ENCODE data around the gene RFC5.

The RFC5 gene, protein sequence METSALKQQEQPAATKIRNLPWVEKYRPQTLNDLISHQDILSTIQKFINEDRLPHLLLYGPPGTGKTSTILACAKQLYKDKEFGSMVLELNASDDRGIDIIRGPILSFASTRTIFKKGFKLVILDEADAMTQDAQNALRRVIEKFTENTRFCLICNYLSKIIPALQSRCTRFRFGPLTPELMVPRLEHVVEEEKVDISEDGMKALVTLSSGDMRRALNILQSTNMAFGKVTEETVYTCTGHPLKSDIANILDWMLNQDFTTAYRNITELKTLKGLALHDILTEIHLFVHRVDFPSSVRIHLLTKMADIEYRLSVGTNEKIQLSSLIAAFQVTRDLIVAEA

DNA sequence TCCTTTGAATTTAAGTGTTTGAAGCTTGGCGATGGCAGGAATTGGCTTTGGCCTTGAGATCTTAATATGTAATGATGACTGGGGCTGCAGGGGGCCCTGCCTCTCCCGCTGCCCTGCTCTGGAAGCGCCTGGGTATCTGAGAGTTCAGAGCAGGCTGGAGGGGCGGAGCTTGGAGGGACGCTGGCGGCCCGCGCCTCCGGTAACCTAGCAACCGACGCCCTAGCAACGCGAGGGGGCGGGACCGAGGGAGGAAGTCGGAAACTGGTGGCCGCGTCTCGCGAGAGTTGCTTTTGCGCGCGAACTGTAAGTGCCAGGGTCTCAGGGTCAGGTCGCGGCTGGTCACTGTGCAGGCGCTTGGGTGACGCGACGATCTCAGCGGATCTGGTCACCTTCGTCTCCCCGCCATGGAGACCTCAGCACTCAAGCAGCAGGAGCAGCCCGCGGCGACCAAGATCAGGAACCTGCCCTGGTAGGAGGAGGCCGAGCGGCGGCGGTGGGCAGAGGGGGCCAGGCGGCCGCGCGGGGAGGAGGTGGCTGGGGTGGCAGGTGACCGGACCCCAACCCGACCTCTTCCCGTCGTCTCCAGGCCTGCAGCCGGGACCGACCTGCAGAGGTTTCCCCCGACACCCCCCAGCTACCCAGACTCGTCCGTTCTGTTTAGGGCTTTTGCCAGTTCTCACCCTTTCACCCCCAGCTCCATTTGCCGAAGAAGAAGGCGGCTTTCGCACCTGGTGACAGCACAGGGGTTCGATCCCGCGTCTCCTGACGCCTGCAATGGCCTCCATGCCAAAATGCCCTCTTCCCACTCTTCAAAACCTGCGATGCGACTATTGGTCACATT lies at the start of gene RFC5:
RFC5 (plus strand) TSS at position 280 of the 841 bp plus-strand sequence; CDS start at position 405, 125 bp downstream.
- peak; percentile 99 for DNase-seq

- no peak for DNase-seq
Measured at GRCh38 chr12:117967043-117967442, 49.5 kb upstream of the RFC5 start.

DNA sequence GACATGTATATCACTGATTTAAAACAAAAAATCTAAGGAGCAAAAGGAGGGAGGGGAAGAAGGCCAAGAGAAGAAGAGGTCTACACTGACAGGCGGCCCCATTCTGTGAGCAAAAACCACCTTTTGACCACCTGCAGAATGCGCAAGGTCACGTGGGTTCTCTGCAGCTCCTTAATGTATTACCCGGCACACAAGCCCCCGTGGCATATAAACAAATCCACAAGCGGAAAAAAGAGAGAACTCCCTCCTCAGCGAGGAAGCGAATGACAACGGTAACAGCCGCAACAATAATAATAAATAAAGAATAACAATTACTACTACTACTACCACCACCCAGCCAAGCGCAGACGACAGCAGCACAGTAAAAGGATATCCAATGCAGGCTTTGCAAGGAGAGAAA lies 49.0 kb upstream of the RFC5 start:
- no peak for DNase-seq

DNA sequence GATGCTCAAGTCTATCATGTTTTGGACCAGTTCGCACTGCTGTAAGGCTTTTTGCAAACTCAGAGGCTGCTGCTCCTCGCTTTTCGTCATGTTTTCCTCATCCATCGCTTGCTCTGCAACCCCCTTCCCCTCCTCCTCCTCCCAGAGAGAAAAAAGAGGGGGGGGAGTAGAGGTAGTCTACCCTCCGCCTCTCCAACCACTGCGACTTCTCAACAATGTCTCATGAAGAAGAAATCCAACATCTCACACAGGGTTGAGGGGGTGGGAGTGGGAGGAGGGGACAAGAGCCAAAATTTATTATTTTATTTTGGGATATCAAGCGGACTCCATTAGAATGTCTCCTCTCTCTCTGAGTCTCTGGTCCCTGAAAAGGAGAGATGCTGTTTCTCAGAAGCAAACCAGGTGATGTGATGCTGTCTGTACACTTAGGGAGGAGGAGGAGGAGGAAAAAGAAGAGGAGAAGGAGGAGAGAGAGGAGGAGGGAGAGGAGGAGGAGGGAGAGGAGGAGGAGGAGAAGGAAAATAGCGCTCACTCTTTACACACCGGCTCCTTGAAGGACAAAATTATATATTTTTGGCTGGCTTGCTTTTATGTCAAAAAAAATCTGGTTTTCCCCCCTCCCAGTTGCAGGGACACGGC lies 48.2 kb upstream of the RFC5 start:
- no peak for DNase-seq

DNA sequence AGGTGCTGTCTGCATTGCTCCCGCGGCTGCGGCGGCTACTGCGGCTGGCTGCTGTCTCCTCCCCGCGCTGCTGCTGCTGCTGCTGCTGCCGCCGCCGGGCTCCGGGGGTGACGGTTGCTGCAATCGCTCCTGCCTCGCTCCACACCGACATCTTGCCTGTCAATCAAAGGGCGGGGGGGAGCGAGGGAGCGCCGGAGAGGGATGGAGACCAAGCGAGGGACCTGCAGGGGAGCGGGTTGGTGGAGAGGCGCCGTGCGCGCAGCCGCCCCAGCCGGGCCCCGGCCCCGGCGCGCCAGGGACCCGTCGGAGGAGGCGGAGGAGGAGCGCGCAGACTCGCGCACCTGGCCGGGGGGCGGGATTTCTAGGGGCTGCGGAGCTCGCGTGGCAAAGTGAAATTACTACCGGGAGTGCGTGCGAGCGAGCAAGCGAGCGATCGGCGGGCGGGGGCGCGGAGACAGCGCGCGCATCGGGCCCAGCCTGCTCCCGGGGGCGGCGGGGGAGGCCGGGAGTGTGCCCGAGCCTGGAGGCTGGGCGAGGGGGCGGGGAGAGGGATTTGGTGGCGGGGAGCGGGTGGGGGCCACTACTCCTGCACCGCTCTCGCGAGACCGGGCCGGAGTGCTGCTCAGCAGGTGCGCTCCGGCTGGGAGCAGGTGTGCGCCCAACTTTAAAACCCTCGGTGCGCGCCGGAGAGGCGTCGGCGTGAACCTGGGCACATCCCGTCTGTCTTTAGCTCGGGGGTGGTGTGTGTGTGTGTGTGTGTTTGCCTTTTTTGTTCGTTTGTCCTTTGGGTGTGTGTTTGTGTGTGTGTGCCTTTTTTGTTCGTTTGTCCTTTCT lies 47.5 kb upstream of the RFC5 start, which contains the start of gene KSR2:
KSR2 (minus strand) TSS at position 165 of the 834 bp plus-strand sequence. CDS start 735 bp downstream, outside the sequence.
- DNase-seq, result peak; percentile 75

- DNase-seq, result no peak
Measured at GRCh38 chr12:117970334-117970733, 46.2 kb upstream of the RFC5 start.

DNA sequence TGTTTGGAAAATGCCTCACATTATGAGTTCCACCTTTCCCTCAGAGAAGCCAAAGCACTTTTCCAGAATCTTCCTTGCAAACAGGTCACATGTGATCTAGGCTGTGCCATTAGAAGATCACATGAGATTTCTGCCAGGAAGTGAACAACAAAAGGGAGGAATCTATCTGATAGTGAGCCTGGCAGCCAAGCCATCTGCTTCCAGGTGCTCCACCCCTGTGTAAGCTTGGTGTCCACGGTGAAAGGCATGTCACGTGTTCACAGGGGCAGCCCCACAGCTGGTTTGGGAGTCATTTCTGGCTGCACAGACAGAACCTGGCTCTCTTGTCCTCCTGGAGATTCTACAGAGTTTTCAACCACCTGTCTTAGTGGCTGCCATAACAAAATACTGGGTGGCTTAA lies 44.2 kb upstream of the RFC5 start:
- no peak for DNase-seq

- no peak for DNase-seq
Measured at GRCh38 chr12:117975006-117975405, 41.5 kb upstream of the RFC5 start.

GRCh38 chr12:117977373-117977772 lies 39.1 kb upstream of the RFC5 start:
- DNase-seq, result no peak

- no peak for DNase-seq
Measured at GRCh38 chr12:117980616-117981015, 35.9 kb upstream of the RFC5 start.

GRCh38 chr12:117981267-117981666 lies 35.2 kb upstream of the RFC5 start:
- DNase-seq, result no peak

DNA sequence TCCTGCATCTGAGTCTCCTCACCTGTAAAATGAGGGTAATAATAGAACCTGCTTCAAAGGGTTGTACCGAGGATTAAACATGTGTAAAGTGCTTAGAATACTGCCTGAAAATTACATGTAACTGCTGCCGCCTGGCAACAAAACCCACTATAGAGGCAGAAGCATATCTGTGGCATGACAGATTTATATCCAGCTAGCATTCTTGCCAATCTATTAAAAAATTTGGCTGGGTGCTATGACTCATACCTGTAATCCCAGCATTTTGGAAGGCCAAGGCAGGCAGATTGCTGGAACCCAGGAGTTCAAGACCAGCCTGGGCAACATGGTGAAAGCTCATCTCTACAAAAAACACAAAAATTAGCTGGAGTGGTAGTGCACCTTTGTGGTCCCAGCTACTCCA lies 31.3 kb upstream of the RFC5 start:
- no peak for DNase-seq

- no peak for DNase-seq
Measured at GRCh38 chr12:117986705-117987469, 29.6 kb upstream of the RFC5 start.

- DNase-seq, result peak; percentile 4
Measured at GRCh38 chr12:117994551-117995438, 21.7 kb upstream of the RFC5 start.

DNA sequence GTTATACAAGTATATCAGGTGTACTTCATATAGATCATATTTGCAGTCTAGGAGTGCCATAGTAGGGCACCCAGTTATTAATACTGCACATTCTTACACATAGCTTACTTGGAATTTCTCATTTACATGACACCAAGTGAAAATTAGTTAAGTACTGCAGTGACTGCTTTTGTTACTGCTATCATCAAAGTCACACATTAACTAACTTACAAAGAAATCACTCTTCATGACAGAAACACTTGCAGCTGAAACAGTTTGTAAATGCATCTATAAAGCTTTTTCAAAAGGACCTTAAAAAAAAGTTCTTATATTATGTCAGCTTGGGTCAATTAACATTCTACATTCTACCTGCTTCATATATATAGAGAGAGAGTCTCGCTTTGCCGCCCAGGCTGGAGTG lies 17.8 kb upstream of the RFC5 start:
- DNase-seq, result no peak

GRCh38 chr12:117999806-118000205 lies 16.7 kb upstream of the RFC5 start:
- DNase-seq, result peak; percentile 25

- no peak for DNase-seq
Measured at GRCh38 chr12:118010903-118011302, 5.6 kb upstream of the RFC5 start.

DNA sequence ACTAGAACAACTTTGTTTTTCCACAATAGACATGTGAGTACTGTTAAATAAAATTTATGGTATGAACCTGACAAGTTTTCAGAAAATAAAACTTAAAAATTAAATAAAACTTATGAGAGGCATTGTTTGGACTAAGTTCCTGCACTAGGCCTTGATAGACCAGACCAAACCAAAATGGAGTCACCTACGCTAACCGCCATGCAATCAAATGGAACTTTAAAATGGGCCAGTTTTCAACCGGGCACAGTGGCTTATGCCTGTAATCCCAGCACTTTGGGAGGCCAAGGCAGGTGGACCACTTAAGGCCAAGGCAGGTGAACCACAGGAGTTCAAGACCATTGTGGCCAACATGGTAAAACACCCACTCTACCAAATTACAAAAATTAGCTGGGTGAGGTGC lies 5.1 kb upstream of the RFC5 start:
- DNase-seq, result no peak

DNA sequence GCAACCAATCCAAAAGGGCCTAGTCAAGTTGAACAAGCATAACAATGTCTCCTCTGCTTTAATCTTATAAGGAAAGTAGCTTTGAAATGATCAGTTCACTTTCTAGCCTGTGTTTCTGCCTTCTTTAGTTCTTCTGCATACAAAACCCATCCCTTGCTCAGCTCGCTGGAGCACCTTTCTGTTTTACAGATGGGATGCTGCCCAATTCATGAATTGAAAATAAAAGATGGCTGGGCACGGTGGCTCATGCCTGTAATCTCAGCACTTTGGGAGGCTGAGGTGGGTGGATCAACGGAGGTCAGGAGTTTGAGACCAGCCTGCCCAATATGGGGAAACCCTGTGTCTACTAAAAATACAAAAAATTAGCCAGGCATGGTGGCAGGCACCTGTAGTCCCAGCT lies 4.5 kb upstream of the RFC5 start:
- no peak for DNase-seq

DNA sequence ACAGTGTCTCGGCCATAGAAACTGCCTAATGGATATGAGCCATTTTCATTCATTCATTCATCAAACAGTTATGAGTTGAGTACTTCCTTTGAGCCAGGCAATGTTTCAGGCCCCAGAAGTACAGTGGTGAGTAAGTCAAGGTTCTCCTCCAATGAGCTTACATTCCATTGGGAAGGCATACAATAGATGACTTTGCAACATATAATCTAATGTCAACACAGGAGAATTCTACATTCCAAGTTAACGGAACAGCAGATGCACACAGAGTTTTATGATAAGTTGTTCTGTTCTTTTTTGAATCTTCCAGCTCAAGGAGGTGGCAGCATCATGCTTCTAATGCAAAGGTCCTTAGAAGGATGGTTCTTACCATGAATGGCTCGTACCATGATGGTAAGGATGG lies 3.2 kb upstream of the RFC5 start:
- no peak for DNase-seq

DNA sequence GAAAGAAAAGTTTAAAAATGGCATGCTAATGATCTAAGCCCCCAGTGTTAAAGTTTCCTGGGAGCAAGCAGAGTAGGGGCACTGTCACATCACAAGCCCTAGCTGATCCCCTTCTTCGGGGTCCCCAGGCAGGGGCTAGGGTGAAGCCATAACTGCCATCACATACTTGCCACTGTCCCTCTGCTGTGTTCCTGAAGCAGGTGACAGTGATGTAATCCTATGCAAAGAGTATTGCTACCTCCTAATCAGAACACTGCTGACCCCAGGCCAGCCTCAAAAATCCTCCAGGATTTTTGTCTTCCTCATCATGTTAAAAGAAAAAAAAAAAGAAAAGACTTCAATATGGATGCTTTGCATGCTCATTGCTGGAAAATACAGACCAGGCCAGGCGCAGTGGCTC lies 1.2 kb upstream of the RFC5 start:
- no peak for DNase-seq
